Measurements from ENCODE around the gene PTPRM.

DNA sequence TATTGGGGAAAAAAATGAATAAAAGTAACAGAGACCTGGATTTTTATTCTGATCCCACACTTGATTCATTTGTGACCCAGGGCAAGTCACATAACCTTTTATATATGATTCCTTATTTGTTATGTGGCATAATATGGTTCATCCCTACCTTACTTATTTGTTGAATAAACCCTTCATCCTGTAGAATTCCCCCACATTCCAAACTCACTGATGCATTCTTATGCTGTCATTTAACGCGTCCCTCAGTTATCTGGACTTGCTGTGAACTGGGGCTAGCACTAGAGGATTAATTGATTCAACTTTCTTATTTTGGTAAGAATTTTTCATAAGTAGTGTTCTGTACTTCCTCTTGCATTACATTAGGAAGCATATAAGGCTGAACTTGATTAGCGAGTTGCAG, 657.5 kb downstream of the PTPRM start:
- TF ChIP-seq, protein P1, sequence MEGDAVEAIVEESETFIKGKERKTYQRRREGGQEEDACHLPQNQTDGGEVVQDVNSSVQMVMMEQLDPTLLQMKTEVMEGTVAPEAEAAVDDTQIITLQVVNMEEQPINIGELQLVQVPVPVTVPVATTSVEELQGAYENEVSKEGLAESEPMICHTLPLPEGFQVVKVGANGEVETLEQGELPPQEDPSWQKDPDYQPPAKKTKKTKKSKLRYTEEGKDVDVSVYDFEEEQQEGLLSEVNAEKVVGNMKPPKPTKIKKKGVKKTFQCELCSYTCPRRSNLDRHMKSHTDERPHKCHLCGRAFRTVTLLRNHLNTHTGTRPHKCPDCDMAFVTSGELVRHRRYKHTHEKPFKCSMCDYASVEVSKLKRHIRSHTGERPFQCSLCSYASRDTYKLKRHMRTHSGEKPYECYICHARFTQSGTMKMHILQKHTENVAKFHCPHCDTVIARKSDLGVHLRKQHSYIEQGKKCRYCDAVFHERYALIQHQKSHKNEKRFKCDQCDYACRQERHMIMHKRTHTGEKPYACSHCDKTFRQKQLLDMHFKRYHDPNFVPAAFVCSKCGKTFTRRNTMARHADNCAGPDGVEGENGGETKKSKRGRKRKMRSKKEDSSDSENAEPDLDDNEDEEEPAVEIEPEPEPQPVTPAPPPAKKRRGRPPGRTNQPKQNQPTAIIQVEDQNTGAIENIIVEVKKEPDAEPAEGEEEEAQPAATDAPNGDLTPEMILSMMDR (IDR thresholded peaks at IDR 0.05; ENCODE audit: low read depth, low read length, poor library complexity, severe bottlenecking) = no peak
- TF ChIP-seq EZH2phosphoT487 (IDR thresholded peaks at IDR 0.05; ENCODE audit: borderline replicate concordance, low read length) = no peak
